ENCODE data around the gene CALD1.

DNA sequence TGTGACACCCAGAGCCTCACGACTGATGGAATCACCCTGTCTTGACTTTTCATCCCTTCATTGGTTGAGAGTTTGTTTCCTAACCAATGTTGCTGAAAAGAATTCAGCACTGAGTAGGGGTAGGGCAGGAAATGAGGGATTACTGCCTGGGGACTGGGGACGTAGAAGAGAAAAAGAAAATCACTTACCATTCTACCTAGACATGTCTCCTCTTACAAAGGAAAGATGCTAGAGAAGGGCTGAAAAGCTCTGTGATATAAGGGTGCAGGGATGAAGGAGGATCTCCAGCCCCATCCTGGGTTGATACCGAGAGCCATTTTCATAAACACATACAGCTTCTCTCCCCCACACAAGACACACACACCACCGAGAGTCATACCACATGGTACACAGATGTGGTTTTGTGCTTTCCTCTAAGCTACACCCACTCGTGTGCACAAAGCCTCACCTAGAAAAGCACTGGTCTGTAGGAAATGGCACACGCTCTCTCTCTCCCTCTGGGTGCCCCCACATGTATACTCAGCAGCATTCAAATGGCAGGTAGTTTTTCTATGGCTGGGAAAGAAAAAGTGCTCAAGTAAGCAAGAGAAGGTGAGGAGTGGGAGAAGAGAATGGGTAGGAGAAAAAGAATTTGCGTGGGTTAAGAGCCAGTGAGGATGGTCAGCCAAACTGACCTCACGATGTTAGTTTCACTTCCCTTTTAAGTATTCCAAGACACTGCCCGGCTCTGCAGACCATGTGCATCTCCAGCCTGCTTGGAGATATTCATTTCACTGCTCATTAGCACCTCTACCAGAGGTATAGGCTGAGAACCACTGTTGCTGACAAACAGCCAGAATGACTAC, 85.8 kb downstream of the CALD1 start:
- TF ChIP-seq, protein P1, sequence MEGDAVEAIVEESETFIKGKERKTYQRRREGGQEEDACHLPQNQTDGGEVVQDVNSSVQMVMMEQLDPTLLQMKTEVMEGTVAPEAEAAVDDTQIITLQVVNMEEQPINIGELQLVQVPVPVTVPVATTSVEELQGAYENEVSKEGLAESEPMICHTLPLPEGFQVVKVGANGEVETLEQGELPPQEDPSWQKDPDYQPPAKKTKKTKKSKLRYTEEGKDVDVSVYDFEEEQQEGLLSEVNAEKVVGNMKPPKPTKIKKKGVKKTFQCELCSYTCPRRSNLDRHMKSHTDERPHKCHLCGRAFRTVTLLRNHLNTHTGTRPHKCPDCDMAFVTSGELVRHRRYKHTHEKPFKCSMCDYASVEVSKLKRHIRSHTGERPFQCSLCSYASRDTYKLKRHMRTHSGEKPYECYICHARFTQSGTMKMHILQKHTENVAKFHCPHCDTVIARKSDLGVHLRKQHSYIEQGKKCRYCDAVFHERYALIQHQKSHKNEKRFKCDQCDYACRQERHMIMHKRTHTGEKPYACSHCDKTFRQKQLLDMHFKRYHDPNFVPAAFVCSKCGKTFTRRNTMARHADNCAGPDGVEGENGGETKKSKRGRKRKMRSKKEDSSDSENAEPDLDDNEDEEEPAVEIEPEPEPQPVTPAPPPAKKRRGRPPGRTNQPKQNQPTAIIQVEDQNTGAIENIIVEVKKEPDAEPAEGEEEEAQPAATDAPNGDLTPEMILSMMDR (conservative IDR thresholded peaks at IDR 0.05; ENCODE audit: low read depth, low read length): no peak
- TF ChIP-seq EZH2 (IDR thresholded peaks at IDR 0.05; ENCODE audit: low read length, unreplicated experiment): no peak
- no peak for TF ChIP-seq EZH2phosphoT487 (IDR thresholded peaks at IDR 0.05; ENCODE audit: borderline replicate concordance, low read length)

Measured in PC-3 (cell line).